GM18907 (cell line): Measurements from ENCODE around the gene USP17L10.
"Not testable (repeated sequence)": the region's sequence is repeated elsewhere in the genome, so short reads cannot be mapped to it uniquely, and the experiment has no call there.

ENCODE experiments used
- ATAC-seq: cut with Tn5 transposase; IDR thresholded peaks from one replicate; pipeline ENCODE4 v1.9.1; 2021; ENCODE audit warnings: mild to moderate bottlenecking, moderate library complexity; ENCODE audit not compliant: unreplicated experiment

The USP17L10 gene, protein sequence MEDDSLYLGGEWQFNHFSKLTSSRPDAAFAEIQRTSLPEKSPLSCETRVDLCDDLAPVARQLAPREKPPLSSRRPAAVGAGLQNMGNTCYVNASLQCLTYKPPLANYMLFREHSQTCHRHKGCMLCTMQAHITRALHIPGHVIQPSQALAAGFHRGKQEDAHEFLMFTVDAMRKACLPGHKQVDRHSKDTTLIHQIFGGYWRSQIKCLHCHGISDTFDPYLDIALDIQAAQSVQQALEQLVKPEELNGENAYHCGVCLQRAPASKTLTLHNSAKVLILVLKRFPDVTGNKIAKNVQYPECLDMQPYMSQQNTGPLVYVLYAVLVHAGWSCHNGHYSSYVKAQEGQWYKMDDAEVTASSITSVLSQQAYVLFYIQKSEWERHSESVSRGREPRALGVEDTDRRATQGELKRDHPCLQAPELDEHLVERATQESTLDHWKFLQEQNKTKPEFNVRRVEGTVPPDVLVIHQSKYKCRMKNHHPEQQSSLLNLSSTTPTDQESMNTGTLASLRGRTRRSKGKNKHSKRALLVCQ

DNA sequence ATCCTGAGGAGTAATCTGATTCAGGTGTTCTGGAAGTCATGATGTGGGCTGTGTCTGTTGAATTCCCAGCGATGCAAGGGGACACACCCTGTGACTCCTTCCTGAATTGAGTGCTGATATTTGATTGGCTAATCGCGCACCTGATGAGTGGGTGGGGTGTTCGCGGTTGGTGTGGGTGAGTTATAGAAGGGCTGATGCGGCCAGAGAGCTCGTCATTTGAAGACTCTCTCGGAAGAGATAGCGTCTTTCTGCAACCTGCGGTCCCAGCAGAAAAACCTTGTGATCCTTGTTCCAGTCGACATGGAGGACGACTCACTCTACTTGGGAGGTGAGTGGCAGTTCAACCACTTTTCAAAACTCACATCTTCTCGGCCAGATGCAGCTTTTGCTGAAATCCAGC is at the start of gene USP17L10:
USP17L10 (plus strand) TSS at position 301 of the 400 bp plus-strand sequence; CDS start at position 301, 0 bp downstream.
- not testable (repeated sequence) for ATAC-seq

DNA sequence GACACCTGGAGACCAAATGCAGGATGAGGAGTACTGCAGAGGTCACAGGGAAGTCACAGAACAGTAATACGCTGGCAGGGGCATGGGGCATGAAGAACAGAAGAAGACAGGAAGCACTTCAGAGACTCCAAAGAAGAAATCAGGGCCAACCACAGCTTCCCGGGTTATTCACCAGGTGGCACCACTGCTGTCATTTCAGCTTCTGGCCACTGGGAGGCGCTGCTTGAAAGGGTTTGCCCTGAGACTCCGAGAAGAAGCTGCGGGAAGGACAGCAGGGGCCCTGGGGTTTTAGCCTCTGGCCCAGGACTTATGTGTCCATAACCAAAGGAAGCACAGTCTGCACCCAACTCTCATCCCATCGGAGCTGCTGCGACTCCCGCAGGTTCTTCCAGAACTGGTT is 44.5 kb upstream of the USP17L10 start:
- ATAC-seq: not testable (repeated sequence)

DNA sequence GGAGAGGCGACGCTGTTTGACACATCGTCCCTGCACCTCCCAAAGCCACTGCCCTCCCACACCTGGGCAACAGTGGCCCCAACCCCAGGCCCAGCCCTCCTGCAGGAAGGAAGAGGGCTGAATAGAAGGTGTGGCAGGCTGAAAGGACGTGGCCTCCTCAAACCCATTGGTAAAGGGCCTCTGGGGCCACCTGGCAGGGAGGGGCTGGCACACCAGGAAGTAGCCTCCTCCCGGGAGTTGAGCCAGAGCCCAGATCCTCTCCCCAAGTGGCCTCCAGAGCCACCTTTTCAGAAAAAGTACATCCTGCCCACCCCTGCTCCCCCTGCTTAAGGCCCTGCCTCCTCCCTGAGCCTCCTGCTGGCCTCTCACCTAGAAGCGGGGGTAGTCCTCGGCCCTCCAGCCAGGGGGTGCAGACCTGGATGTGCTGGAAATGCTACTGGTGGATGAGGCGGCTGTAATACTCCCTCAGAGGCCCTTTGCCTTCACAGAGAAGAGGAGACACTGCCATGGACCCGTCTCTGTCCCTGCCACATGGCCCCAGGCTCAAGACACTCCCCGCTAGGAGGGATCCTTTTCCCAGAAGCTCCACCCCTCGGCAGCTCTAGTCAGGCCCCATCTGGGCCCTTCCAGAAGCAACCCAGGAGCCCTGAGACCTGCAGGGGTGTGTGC is 40.5 kb upstream of the USP17L10 start, which contains the start of gene FAM90A26:
FAM90A26 (plus strand) TSS at position 619 of the 669 bp plus-strand sequence. CDS start 2,764 bp downstream, outside the sequence.
- not testable (repeated sequence) for ATAC-seq

DNA sequence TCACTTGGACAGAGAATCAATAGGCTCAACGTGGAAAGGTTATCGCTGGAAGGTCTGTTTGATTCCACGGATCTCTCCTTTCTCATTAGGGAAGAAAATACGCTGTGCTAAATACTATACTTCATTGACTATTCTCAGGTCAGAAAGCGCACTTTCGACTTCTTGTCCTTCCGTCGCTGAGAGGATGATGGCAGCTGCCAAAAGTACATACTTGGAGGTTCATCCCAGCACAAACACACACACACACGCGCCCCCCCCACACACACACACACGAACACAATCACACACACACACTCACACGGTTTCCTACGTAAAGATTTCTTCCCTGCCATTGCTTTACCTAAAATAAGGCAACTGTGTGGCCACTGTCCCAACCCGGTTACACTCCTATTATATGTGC is 4.2 kb downstream of the USP17L10 start:
- not testable (repeated sequence) for ATAC-seq

DNA sequence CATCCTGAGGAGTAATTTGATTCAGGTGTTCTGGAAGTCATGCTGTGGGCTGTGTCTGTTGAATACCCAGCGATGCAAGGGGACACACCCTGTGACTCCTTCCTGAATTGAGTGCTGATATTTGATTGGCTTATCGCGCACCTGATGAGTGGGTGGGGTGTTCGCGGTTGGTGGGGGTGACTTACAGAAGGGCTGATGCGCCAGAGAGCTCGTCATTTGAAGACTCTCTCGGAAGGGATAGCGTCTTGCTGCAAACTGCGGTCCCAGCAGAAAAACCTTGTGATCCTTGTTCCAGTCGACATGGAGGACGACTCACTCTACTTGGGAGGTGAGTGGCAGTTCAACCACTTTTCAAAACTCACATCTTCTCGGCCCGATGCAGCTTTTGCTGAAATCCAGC is 4.6 kb downstream of the USP17L10 start, which contains the start of gene USP17L11:
USP17L11 (plus strand) TSS at position 301 of the 400 bp plus-strand sequence; CDS start at position 301, 0 bp downstream.
- ATAC-seq: not testable (repeated sequence)

DNA sequence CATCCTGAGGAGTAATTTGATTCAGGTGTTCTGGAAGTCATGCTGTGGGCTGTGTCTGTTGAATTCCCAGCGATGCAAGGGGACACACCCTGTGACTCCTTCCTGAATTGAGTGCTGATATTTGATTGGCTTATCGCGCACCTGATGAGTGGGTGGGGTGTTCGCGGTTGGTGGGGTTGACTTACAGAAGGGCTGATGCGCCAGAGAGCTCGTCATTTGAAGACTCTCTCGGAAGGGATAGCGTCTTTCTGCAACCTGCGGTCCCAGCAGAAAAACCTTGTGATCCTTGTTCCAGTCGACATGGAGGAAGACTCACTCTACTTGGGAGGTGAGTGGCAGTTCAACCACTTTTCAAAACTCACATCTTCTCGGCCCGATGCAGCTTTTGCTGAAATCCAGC is 9.4 kb downstream of the USP17L10 start, which contains the start of gene USP17L12:
USP17L12 (plus strand) TSS at position 301 of the 400 bp plus-strand sequence; CDS start at position 301, 0 bp downstream.
- ATAC-seq: not testable (repeated sequence)

DNA sequence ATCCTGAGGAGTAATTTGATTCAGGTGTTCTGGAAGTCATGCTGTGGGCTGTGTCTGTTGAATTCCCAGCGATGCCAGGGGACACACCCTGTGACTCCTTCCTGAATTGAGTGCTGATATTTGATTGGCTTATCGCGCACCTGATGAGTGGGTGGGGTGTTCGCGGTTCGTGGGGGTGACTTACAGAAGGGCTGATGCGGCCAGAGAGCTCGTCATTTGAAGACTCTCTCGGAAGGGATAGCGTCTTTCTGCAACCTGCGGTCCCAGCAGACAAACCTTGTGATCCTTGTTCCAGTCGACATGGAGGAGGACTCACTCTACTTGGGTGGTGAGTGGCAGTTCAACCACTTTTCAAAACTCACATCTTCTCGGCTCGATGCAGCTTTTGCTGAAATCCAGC is 14.1 kb downstream of the USP17L10 start, which contains the start of gene USP17L13:
USP17L13 (plus strand) TSS at position 301 of the 400 bp plus-strand sequence; CDS start at position 301, 0 bp downstream.
- not testable (repeated sequence) for ATAC-seq

DNA sequence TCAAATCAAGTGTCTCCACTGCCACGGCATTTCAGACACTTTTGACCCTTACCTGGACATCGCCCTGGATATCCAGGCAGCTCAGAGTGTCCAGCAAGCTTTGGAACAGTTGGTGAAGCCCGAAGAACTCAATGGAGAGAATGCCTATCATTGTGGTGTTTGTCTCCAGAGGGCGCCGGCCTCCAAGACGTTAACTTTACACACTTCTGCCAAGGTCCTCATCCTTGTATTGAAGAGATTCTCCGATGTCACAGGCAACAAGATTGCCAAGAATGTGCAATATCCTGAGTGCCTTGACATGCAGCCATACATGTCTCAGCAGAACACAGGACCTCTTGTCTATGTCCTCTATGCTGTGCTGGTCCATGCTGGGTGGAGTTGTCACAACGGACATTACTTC is 19.8 kb downstream of the USP17L10 start:
- not testable (repeated sequence) for ATAC-seq

DNA sequence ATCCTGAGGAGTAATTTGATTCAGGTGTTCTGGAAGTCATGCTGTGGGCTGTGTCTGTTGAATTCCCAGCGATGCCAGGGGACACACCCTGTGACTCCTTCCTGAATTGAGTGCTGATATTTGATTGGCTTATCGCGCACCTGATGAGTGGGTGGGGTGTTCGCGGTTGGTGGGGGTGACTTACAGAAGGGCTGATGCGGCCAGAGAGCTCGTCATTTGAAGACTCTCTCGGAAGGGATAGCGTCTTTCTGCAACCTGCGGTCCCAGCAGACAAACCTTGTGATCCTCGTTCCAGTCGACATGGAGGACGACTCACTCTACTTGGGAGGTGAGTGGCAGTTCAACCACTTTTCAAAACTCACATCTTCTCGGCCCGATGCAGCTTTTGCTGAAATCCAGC is 23.6 kb downstream of the USP17L10 start, which contains the start of gene USP17L15:
USP17L15 (plus strand) TSS at position 301 of the 400 bp plus-strand sequence; CDS start at position 301, 0 bp downstream.
- ATAC-seq: not testable (repeated sequence)

DNA sequence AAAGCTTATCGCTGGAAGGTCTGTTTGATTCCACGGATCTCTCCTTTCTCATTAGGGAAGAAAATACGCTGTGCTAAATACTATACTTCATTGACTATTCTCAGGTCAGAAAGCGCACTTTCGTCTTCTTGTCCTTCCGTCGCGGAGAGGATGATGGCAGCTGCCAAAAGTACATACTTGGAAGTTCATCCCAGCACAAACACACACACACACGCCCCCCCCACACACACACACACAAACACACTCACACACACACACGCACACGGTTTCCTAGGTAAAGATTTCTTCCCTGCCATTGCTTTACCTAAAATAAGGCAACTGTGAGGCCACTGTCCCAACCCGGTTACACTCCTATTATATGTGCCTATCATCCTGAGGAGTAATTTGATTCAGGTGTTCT is 28.0 kb downstream of the USP17L10 start:
- not testable (repeated sequence) for ATAC-seq

DNA sequence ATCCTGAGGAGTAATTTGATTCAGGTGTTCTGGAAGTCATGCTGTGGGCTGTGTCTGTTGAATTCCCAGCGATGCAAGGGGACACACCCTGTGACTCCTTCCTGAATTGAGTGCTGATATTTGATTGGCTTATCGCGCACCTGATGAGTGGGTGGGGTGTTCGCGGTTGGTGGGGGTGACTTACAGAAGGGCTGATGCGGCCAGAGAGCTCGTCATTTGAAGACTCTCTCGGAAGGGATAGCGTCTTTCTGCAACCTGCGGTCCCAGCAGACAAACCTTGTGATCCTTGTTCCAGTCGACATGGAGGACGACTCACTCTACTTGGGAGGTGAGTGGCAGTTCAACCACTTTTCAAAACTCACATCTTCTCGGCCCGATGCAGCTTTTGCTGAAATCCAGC is 33.1 kb downstream of the USP17L10 start, which contains the start of gene USP17L17:
USP17L17 (plus strand) TSS at position 301 of the 400 bp plus-strand sequence; CDS start at position 301, 0 bp downstream.
- not testable (repeated sequence) for ATAC-seq

DNA sequence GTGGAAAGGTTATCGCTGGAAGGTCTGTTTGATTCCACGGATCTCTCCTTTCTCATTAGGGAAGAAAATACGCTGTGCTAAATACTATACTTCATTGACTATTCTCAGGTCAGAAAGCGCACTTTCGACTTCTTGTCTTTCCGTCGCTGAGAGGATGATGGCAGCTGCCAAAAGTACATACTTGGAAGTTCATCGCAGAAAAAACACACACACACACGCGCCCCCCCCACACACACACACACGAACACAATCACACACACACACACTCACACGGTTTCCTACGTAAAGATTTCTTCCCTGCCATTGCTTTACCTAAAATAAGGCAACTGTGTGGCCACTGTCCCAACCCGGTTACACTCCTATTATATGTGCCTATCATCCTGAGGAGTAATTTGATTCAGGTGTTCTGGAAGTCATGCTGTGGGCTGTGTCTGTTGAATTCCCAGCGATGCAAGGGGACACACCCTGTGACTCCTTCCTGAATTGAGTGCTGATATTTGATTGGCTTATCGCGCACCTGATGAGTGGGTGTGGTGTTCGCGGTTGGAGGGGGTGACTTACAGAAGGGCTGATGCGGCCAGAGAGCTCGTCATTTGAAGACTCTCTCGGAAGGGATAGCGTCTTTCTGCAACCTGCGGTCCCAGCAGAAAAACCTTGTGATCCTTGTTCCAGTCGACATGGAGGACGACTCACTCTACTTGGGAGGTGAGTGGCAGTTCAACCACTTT is 37.7 kb downstream of the USP17L10 start, which contains the start of gene USP17L18:
USP17L18 (plus strand) TSS at position 678 of the 728 bp plus-strand sequence; CDS start at position 678, 0 bp downstream.
- not testable (repeated sequence) for ATAC-seq

DNA sequence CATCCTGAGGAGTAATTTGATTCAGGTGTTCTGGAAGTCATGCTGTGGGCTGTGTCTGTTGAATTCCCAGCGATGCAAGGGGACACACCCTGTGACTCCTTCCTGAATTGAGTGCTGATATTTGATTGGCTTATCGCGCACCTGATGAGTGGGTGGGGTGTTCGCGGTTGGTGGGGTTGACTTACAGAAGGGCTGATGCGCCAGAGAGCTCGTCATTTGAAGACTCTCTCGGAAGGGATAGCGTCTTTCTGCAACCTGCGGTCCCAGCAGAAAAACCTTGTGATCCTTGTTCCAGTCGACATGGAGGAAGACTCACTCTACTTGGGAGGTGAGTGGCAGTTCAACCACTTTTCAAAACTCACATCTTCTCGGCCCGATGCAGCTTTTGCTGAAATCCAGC is 42.6 kb downstream of the USP17L10 start, which contains the start of gene USP17L19:
USP17L19 (plus strand) TSS at position 301 of the 400 bp plus-strand sequence; CDS start at position 301, 0 bp downstream.
- not testable (repeated sequence) for ATAC-seq

DNA sequence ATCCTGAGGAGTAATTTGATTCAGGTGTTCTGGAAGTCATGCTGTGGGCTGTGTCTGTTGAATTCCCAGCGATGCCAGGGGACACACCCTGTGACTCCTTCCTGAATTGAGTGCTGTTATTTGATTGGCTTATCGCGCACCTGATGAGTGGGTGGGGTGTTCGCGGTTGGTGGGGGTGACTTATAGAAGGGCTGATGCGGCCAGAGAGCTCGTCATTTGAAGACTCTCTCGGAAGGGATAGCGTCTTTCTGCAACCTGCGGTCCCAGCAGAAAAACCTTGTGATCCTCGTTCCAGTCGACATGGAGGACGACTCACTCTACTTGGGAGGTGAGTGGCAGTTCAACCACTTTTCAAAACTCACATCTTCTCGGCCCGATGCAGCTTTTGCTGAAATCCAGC is 47.4 kb downstream of the USP17L10 start, which contains the start of gene USP17L20:
USP17L20 (plus strand) TSS at position 301 of the 400 bp plus-strand sequence; CDS start at position 301, 0 bp downstream.
- not testable (repeated sequence) for ATAC-seq
